ENCODE data around the gene GRHL1. TPM values are rescaled to one million over a fixed set of nuclear protein-coding genes. Genes with fewer than 3 reads are reported as not detected.
A peak's percentile ranks its signal among the peaks of the same experiment; 100 is the strongest.

Gene GRHL1
- polyA plus RNA-seq, 1 of the 3 experiments (the other 2 are of a cell fraction) = 1.0 TPM

DNA sequence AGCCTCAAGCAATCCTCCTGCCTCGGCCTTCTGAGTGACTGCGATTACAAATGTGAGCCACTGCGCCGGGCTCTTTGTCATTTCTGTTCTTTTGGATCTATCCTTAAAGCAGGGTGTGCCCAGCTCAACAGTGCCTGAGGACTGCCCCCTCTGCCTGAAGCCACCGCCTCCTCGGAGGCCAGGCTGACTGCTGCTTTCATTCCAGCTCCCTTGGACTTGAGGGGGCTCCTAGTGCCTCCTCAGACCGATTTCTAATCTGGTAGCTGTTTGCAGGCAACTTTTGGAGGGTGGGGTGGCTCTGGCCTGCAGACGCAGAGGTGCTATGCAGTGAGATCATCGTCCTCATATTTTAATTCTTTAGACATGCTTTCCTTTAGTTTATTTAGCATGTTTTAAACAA lies 55.9 kb downstream of the GRHL1 start:
- Histone ChIP-seq H3K4me3 (ENCODE audit: low read depth in 2 of 2, low read length in 1 of 2) (no peak overlapping the region), H3K9me3 (no peaks in the 10 kb centered on the region), H3F3A (replicated peaks; ENCODE audit: insufficient read depth) (peaks cover 5% of the 10 kb centered on the region), H3K27me3 (ENCODE audit: insufficient read depth) (no peaks in the 10 kb centered on the region), H3K9me2 (no peaks in the 10 kb centered on the region), H2AFZ (ENCODE audit: low read depth) (no peak overlapping the region; the same call in 1 of the 2 replicates), H3K79me2 (ENCODE audit: insufficient read depth) (no peaks in the 10 kb centered on the region), H4K20me1 (ENCODE audit: insufficient read depth) (no peaks in the 10 kb centered on the region), H3K27ac (ENCODE audit: low read depth in 2 of 2, low read length in 1 of 2) (peak overlapping the region in 1 of 2 experiments; percentile 90; a peak in 2 of 4 replicates), H3K4me1 (ENCODE audit: control insufficient read depth in 1 of 2, insufficient read depth in 2 of 2, low read depth in 1 of 2, low read length in 1 of 2) (peaks cover 6 to 73% of the 10 kb centered on the region in 2 experiments; a peak in 3 of 4 replicates), H3K9ac (no peak overlapping the region), H3K4me2 (no peak overlapping the region), H3K36me3 (replicated peaks in 1 of 2; ENCODE audit: control insufficient read depth in 1 of 2, insufficient read depth in 2 of 2, low read length in 1 of 2) (no peaks in the 10 kb centered on the region)
- TF ChIP-seq JUND (IDR thresholded peaks at IDR 0.05) (no peak), MAX (IDR thresholded peaks at IDR 0.05; ENCODE audit: low read depth) (no peak), FOSL2 (IDR thresholded peaks at IDR 0.05; ENCODE audit: borderline replicate concordance, low read depth) (no peak), POLR2AphosphoS5 (IDR thresholded peaks at IDR 0.05; ENCODE audit: low read depth, low read length) (no peak), TCF12 (IDR thresholded peaks at IDR 0.05) (no peak), GABPA (IDR thresholded peaks at IDR 0.05; ENCODE audit: low read depth) (no peak)
- CTCF ChIA-PET = interaction anchor here (1.3 to 5.9 kb wide), 3 partner anchors 23 to 194 kb away, joined by 5 to 58 read pairs (median 17); no protein-coding TSS in a partner anchor
- DNase-seq = no peak
- WGBS (ENCODE audit: low lambda C conversion rate) = 83% methylated on average over 9 of the region's 9 CpGs
- POLR2A ChIA-PET = no interaction called here

DNA sequence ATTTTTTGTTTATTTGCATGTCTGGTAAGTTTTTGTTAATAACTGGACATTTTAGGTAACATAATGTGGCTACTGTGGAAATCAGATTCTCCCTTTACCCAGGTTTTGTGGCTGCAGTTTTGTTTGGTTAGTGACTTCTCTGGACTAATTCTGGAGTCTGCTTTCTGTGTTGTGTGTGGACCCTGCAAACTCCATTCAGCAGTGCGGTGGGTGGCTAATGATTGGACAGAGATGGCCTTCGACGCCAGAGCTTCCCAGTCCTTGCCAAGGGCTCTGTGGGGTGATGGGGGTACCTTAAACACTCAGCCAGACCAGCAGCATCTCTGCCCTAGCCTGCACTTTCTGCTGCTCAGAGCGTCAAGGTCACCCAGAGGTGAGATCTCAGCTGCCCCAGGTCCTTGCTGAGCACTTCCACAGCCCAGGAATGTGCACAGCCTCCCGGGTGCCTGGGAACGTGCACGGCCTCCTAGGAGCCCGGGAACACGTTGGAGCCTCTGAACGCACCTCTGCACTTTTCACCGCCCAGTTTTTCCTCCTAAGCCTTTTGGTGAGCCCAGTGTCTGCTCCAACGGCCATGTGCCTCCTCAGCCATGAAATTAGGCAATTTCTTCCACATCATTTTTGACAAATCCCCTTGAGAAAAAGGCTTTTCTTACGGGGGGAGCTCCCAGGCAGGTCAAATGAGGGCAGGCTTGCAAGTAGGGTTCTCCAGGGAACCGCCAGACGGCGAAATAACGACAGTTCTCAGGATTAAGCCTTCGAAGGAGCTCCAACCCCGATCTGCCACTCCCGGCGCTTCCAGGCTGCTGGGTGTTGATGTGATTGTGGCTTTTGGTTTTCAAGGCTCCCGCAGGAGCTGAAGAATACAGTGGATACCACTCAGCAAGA lies 56.7 kb downstream of the GRHL1 start:
- Histone ChIP-seq H3K9me2 (no peaks in the 10 kb centered on the region), H3K79me2 (ENCODE audit: insufficient read depth) (no peaks in the 10 kb centered on the region), H3F3A (replicated peaks; ENCODE audit: insufficient read depth) (peaks cover 5% of the 10 kb centered on the region), H3K27ac (ENCODE audit: low read depth in 2 of 2, low read length in 1 of 2) (peak overlapping the region in 1 of 2 experiments; percentile 90; a peak in 2 of 4 replicates), H3K4me3 (ENCODE audit: low read depth in 2 of 2, low read length in 1 of 2) (no peak overlapping the region), H4K20me1 (ENCODE audit: insufficient read depth) (no peaks in the 10 kb centered on the region), H3K4me2 (no peak overlapping the region), H3K9me3 (no peaks in the 10 kb centered on the region), H3K36me3 (replicated peaks in 1 of 2; ENCODE audit: control insufficient read depth in 1 of 2, insufficient read depth in 2 of 2, low read length in 1 of 2) (no peaks in the 10 kb centered on the region), H3K27me3 (ENCODE audit: insufficient read depth) (no peaks in the 10 kb centered on the region), H3K4me1 (ENCODE audit: control insufficient read depth in 1 of 2, insufficient read depth in 2 of 2, low read depth in 1 of 2, low read length in 1 of 2) (peaks cover 6 to 66% of the 10 kb centered on the region in 2 experiments; a peak in 2 of 4 replicates), H3K9ac (no peak overlapping the region), H2AFZ (ENCODE audit: low read depth) (no peak overlapping the region; the same call in 1 of the 2 replicates)
- ChIA-PET CTCF (interaction anchor here (0.6 to 5.9 kb wide), 7 partner anchors 11 to 196 kb away, joined by 3 to 58 read pairs (median 5); no protein-coding TSS in a partner anchor), POLR2A (interaction anchor here (0.6 kb wide), 1 partner anchor 266 kb away, joined by 4 read pairs; no protein-coding TSS in a partner anchor)
- TF ChIP-seq RFX5 (IDR thresholded peaks at IDR 0.05; ENCODE audit: low read length) (no peak), FOXJ3 (CRISPR knock-in tag; IDR thresholded peaks at IDR 0.05) (no peak), GATA2 (CRISPR knock-in tag; IDR thresholded peaks at IDR 0.05) (no peak), POLR2AphosphoS5 (IDR thresholded peaks at IDR 0.05; ENCODE audit: low read depth, low read length) (no peak), TAF1 (IDR thresholded peaks at IDR 0.05; ENCODE audit: borderline replicate concordance, low read depth, low read length) (no peak)
- WGBS (ENCODE audit: low lambda C conversion rate) = 85% methylated on average over 18 of the region's 22 CpGs
- DNase-seq = no peak

- DNase-seq = no peak
- H2AFZ ChIP-seq (ENCODE audit: low read depth) = no peak overlapping the region
- H3K27ac ChIP-seq (ENCODE audit: low read depth in 2 of 2, low read length in 1 of 2) = peak overlapping the region in 1 of 2 experiments; percentile 90; a peak in 2 of 4 replicates
- no peaks in the 10 kb centered on the region for H3K9me2 ChIP-seq
- H3F3A ChIP-seq (replicated peaks; ENCODE audit: insufficient read depth) = peaks cover 5% of the 10 kb centered on the region
- H3K4me2 ChIP-seq = no peak overlapping the region
- no peak for TF ChIP-seq NFIC (IDR thresholded peaks at IDR 0.05; ENCODE audit: borderline replicate concordance)
- no peak for TF ChIP-seq NRF1 (IDR thresholded peaks at IDR 0.05; ENCODE audit: low read depth, low read length)
- no peak for TF ChIP-seq CHD2 (IDR thresholded peaks at IDR 0.05; ENCODE audit: low read length, partially characterized antibody)
- no peak for TF ChIP-seq RCOR1 (IDR thresholded peaks at IDR 0.05; ENCODE audit: low read length)
- TF ChIP-seq TEAD4 (IDR thresholded peaks at IDR 0.05; ENCODE audit: borderline replicate concordance, insufficient read depth) = no peak
- TF ChIP-seq EP300 (IDR thresholded peaks at IDR 0.05; ENCODE audit: borderline replicate concordance in 1 of 2, low read depth in 1 of 2, low read length in 1 of 2) = no peak
- TF ChIP-seq ELF1 (IDR thresholded peaks at IDR 0.05) = no peak
- H3K36me3 ChIP-seq (replicated peaks in 1 of 2; ENCODE audit: control insufficient read depth in 1 of 2, insufficient read depth in 2 of 2, low read length in 1 of 2) = no peaks in the 10 kb centered on the region
- no peaks in the 10 kb centered on the region for H3K79me2 ChIP-seq (ENCODE audit: insufficient read depth)
- POLR2A ChIA-PET = interaction anchor here (0.6 kb wide), 1 partner anchor 267 kb away, joined by 4 read pairs; no protein-coding TSS in a partner anchor
- H4K20me1 ChIP-seq (ENCODE audit: insufficient read depth) = no peaks in the 10 kb centered on the region
- H3K9ac ChIP-seq = no peak overlapping the region
- WGBS (ENCODE audit: low lambda C conversion rate) = 90% methylated on average over 9 of the region's 9 CpGs
- no peaks in the 10 kb centered on the region for H3K27me3 ChIP-seq (ENCODE audit: insufficient read depth)
- peaks cover 6 to 60% of the 10 kb centered on the region in 2 experiments; a peak in 2 of 4 replicates for H3K4me1 ChIP-seq (ENCODE audit: control insufficient read depth in 1 of 2, insufficient read depth in 2 of 2, low read depth in 1 of 2, low read length in 1 of 2)
- H3K9me3 ChIP-seq = no peaks in the 10 kb centered on the region
- no peak overlapping the region for H3K4me3 ChIP-seq (ENCODE audit: low read depth in 2 of 2, low read length in 1 of 2)
- CTCF ChIA-PET = interaction anchor here (0.6 to 5.9 kb wide), 9 partner anchors 10 to 196 kb away, joined by 3 to 58 read pairs (median 5); no protein-coding TSS in a partner anchor
These were observed 57.3 kb downstream of the GRHL1 start for GRCh38 chr2:10008809-10009176.

All from SK-N-SH (cell line).